SKM-1 (cell line): ENCODE measurements around the gene CYSTM1.
"Not testable (repeated sequence)": the region's sequence is repeated elsewhere in the genome, so short reads cannot be mapped to it uniquely, and the experiment has no call there.

ENCODE experiments used
- DNase-seq: peaks from one replicate; lab custom pipeline; 2025; ENCODE audit not compliant: unreplicated experiment; lab: John Stamatoyannopoulos, UW

The CYSTM1 gene

GRCh38 chr5:140175367-140176030 is 511 bp downstream of the CYSTM1 start:
- peak; percentile 48 for DNase-seq

- no peak for DNase-seq
These were observed 1.0 kb downstream of the CYSTM1 start for GRCh38 chr5:140176031-140176387.

GRCh38 chr5:140178086-140178410 is 3.1 kb downstream of the CYSTM1 start:
- no peak for DNase-seq

GRCh38 chr5:140178482-140179116 is 3.6 kb downstream of the CYSTM1 start:
- no peak for DNase-seq

GRCh38 chr5:140181002-140181483 is 6.1 kb downstream of the CYSTM1 start:
- no peak for DNase-seq

GRCh38 chr5:140181525-140181924 is 6.5 kb downstream of the CYSTM1 start:
- no peak for DNase-seq

GRCh38 chr5:140182075-140182711 is 7.2 kb downstream of the CYSTM1 start:
- no peak for DNase-seq

- no peak for DNase-seq
These were observed 7.9 kb downstream of the CYSTM1 start for GRCh38 chr5:140182803-140183367.

- DNase-seq: no peak
These were observed 10.4 kb downstream of the CYSTM1 start for GRCh38 chr5:140185409-140185808.

- no peak for DNase-seq
These were observed 11.3 kb downstream of the CYSTM1 start for GRCh38 chr5:140186267-140186671.

- no peak for DNase-seq
These were observed 14.3 kb downstream of the CYSTM1 start for GRCh38 chr5:140189253-140189652.

GRCh38 chr5:140189977-140190871 is 15.2 kb downstream of the CYSTM1 start:
- DNase-seq: no peak

GRCh38 chr5:140190872-140191218 is 15.9 kb downstream of the CYSTM1 start:
- no peak for DNase-seq

- no peak for DNase-seq
These were observed 17.9 kb downstream of the CYSTM1 start for GRCh38 chr5:140192715-140193430.

GRCh38 chr5:140194662-140195061 is 19.7 kb downstream of the CYSTM1 start:
- no peak for DNase-seq

GRCh38 chr5:140196115-140196814 is 21.3 kb downstream of the CYSTM1 start:
- no peak for DNase-seq

- DNase-seq: no peak
These were observed 22.0 kb downstream of the CYSTM1 start for GRCh38 chr5:140197023-140197422.

GRCh38 chr5:140198915-140199314 is 23.9 kb downstream of the CYSTM1 start:
- not testable (repeated sequence) for DNase-seq

GRCh38 chr5:140202078-140202477 is 27.1 kb downstream of the CYSTM1 start:
- DNase-seq: no peak

- DNase-seq: no peak
These were observed 27.6 kb downstream of the CYSTM1 start for GRCh38 chr5:140202610-140203009.
